ENCODE measurements around the gene GPBAR1.
"Not testable (repeated sequence)": the region's sequence is repeated elsewhere in the genome, so short reads cannot be mapped to it uniquely, and the experiment has no call there.

The GPBAR1 gene

DNA sequence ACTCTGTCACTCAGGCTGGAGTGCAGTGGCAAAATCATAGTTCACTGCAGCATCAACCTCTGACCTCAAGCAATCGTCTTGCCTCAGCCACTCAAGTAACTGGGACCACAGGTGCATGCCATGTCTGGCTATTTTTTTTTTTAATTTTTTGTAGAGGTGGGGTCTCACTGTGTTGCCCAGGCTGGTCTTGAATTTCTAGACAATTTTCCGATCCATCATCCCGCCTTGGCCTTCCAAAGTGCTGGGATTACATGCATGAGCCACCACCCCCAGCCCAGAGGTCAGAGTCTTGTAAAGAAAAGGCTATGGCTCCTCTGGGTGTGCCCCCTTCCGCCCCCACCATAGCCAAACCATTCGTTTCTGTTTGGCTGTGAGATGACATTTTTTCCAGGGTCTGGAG lies 44.6 kb downstream of the GPBAR1 start:
- in situ Hi-C loops (cut with HindIII; ENCODE audit: low sequenced_read_pairs), result no loop called here

- in situ Hi-C loops (cut with HindIII; ENCODE audit: low sequenced_read_pairs), result no loop called here
Observed at GRCh38 chr2:218306184-218306920, 45.5 kb downstream of the GPBAR1 start.

GRCh38 chr2:218307415-218308090 lies 46.7 kb downstream of the GPBAR1 start:
- in situ Hi-C loops (cut with HindIII; ENCODE audit: low sequenced_read_pairs), result no loop called here

GRCh38 chr2:218310853-218311540 lies 50.2 kb downstream of the GPBAR1 start:
- in situ Hi-C loops (cut with HindIII; ENCODE audit: low sequenced_read_pairs), result no loop called here

- in situ Hi-C loops (cut with HindIII; ENCODE audit: low sequenced_read_pairs), result not testable (repeated sequence)
Observed at GRCh38 chr2:218311541-218312266, 50.9 kb downstream of the GPBAR1 start.

DNA sequence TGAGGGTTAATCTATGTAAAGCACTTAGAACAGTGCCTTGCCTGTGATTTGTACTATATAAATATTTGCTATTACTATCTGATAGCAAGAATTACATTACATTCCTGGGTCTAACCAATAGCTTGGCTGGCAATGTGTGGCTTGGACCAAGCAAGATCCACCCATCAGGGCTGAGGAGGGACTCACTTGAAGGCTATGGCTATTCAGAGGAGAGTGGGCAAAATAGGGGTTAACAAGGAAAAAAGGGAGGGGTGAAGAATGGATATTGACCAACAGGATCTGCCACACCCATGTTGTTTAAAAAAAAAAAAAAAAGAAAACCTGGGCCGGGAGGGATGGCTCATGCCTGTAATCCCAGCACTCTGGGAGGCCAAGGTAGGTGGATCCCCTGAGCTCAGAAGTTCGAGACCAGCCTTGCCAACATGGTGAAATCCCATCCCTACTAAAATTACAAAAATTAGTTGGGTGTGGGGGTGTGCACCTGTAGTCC lies 51.5 kb downstream of the GPBAR1 start:
- in situ Hi-C loops (cut with HindIII; ENCODE audit: low sequenced_read_pairs), result no loop called here

GRCh38 chr2:218313356-218313755 lies 52.5 kb downstream of the GPBAR1 start:
- in situ Hi-C loops (cut with HindIII; ENCODE audit: low sequenced_read_pairs), result no loop called here

Measured in DLD1 (cell line).